ENCODE measurements around the gene MBOAT2. TPM values are rescaled to one million over a fixed set of nuclear protein-coding genes. Genes with fewer than 3 reads are reported as not detected.
"Not testable (repeated sequence)": the region's sequence is repeated elsewhere in the genome, so short reads cannot be mapped to it uniquely, and the experiment has no call there.

MBOAT2 gene
- total RNA-seq (10 to 100 TPM; 15.3 to 43.5 (median 16.5) TPM), polyA plus RNA-seq (10 to 100 TPM in 2 of 3 donors, 1 to 10 TPM in 1; 8.4 to 14.9 (median 12.9) TPM)

- peaks cover 0 to 17% (median 11%) of the 10 kb centered on the region in 4 donors for H3K4me1 ChIP-seq
- peak within 1 kb of the TSS; percentile 72 to 81 (median 80) for H3K27ac ChIP-seq
- H3K36me3 ChIP-seq: no peaks in the 10 kb centered on the region
- TF ChIP-seq EP300 (IDR thresholded peaks at IDR 0.05) (no peak), POLR2A (IDR thresholded peaks at IDR 0.05) (peak; percentile 17 to 53), CTCF (IDR thresholded peaks at IDR 0.05) (no peak), POLR2AphosphoS5 (IDR thresholded peaks at IDR 0.05) (peak; percentile 50 to 87 (median 74))
- H3K4me3 ChIP-seq: peak within 1 kb of the TSS; percentile 57 to 85 (median 76)
- intact Hi-C loops (cut with DNase I): no loop called here
- 1% methylated on average over 104 of the region's 104 CpGs for WGBS, 2 donors
- no peaks in the 10 kb centered on the region for H3K9me3 ChIP-seq
- H3K27me3 ChIP-seq: no peaks in the 10 kb centered on the region
- peak; percentile 92 for DNase-seq
Measured at GRCh38 chr2:9003616-9004337, at the start of gene MBOAT2. Gene MBOAT2 (minus strand): TSS chr2:9003684. CDS start chr2:9003614, 70 bp downstream.

- Histone ChIP-seq H3K4me3 (no peak overlapping the region), H3K27me3 (no peaks in the 10 kb centered on the region), H3K9me3 (no peaks in the 10 kb centered on the region), H3K36me3 (no peaks in the 10 kb centered on the region), H3K27ac (no peak overlapping the region), H3K4me1 (no peaks in the 10 kb centered on the region)
- intact Hi-C loops (cut with DNase I): no loop called here
- DNase-seq: no peak
- WGBS, 2 donors: 73 to 88% methylated on average over 6 of the region's 6 CpGs
- TF ChIP-seq POLR2AphosphoS5 (IDR thresholded peaks at IDR 0.05) (no peak), CTCF (IDR thresholded peaks at IDR 0.05) (no peak), POLR2A (IDR thresholded peaks at IDR 0.05) (no peak), EP300 (IDR thresholded peaks at IDR 0.05) (no peak)
Measured at GRCh38 chr2:9052821-9053533, 49.5 kb upstream of the MBOAT2 start.

GRCh38 chr2:9051451-9051850 lies 48.0 kb upstream of the MBOAT2 start:
- H3K27ac ChIP-seq; H3K4me1 ChIP-seq; DNase-seq; intact Hi-C loops (cut with DNase I); H3K36me3 ChIP-seq; H3K27me3 ChIP-seq; H3K9me3 ChIP-seq; H3K4me3 ChIP-seq: not testable (repeated sequence)
- 95% methylated on average over 5 of the region's 5 CpGs for WGBS, 2 donors

GRCh38 chr2:9050122-9050809 lies 46.8 kb upstream of the MBOAT2 start:
- no peak for TF ChIP-seq POLR2AphosphoS5 (IDR thresholded peaks at IDR 0.05)
- no peak for TF ChIP-seq CTCF (IDR thresholded peaks at IDR 0.05)
- no peak for TF ChIP-seq EP300 (IDR thresholded peaks at IDR 0.05)
- TF ChIP-seq POLR2A (IDR thresholded peaks at IDR 0.05): no peak
- Histone ChIP-seq H3K4me3 (no peak overlapping the region), H3K27me3 (no peaks in the 10 kb centered on the region), H3K36me3 (no peaks in the 10 kb centered on the region), H3K27ac (no peak overlapping the region), H3K9me3 (no peaks in the 10 kb centered on the region), H3K4me1 (no peaks in the 10 kb centered on the region)
- 78 to 86% methylated on average over 10 of the region's 10 CpGs for WGBS, 2 donors
- DNase-seq: no peak
- intact Hi-C loops (cut with DNase I): no loop called here

- WGBS, 2 donors: 86 to 90% methylated on average over 7 of the region's 7 CpGs
- Histone ChIP-seq H3K27ac (no peak overlapping the region), H3K27me3 (no peaks in the 10 kb centered on the region), H3K9me3 (no peaks in the 10 kb centered on the region), H3K4me3 (no peak overlapping the region), H3K4me1 (no peaks in the 10 kb centered on the region), H3K36me3 (no peaks in the 10 kb centered on the region)
- intact Hi-C loops (cut with DNase I): no loop called here
- no peak for TF ChIP-seq EP300 (IDR thresholded peaks at IDR 0.05)
- DNase-seq: no peak
Measured at GRCh38 chr2:9045595-9045994, 42.1 kb upstream of the MBOAT2 start.

GRCh38 chr2:9043491-9043890 lies 40.0 kb upstream of the MBOAT2 start:
- H3K36me3 ChIP-seq; H3K27me3 ChIP-seq; intact Hi-C loops (cut with DNase I); H3K4me3 ChIP-seq; H3K27ac ChIP-seq; DNase-seq; H3K9me3 ChIP-seq; H3K4me1 ChIP-seq: not testable (repeated sequence)
- 92 to 93% methylated on average over 1 to 2 of the region's 2 CpGs for WGBS, 2 donors
